Measurements from ENCODE around the gene FOSL1.

GRCh38 chr11:65897020-65897471 lies 3.1 kb downstream of the FOSL1 start:
- TF ChIP-seq, protein P1, sequence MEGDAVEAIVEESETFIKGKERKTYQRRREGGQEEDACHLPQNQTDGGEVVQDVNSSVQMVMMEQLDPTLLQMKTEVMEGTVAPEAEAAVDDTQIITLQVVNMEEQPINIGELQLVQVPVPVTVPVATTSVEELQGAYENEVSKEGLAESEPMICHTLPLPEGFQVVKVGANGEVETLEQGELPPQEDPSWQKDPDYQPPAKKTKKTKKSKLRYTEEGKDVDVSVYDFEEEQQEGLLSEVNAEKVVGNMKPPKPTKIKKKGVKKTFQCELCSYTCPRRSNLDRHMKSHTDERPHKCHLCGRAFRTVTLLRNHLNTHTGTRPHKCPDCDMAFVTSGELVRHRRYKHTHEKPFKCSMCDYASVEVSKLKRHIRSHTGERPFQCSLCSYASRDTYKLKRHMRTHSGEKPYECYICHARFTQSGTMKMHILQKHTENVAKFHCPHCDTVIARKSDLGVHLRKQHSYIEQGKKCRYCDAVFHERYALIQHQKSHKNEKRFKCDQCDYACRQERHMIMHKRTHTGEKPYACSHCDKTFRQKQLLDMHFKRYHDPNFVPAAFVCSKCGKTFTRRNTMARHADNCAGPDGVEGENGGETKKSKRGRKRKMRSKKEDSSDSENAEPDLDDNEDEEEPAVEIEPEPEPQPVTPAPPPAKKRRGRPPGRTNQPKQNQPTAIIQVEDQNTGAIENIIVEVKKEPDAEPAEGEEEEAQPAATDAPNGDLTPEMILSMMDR (conservative IDR thresholded peaks at IDR 0.05): no peak
- no peak for TF ChIP-seq ZFX (IDR thresholded peaks at IDR 0.05)

All from C4-2B (cell line).